Naive thymus-derived CD4-positive, alpha-beta T cell (primary cell): ENCODE data around the gene ERMN. TPM values are rescaled to one million over a fixed set of nuclear protein-coding genes. Genes with fewer than 3 reads are reported as not detected.

Experiments
- ATAC-seq: fragments of 150-1000 bp; cut with Tn5 transposase; 2 replicates; pipeline ENCODE4 v1.10.0; 2021; ENCODE audit warnings: mild to moderate bottlenecking, moderate library complexity
- CTCF ChIA-PET: fragments of 350-600 bp; sonication (Branson Sonifier 250); formaldehyde crosslinking; loops from one replicate; lab custom pipeline; 2021; ENCODE audit warnings: antibody characterized with exemption; lab: Charles Lee
- POLR2A ChIA-PET: fragments of 350-600 bp; sonication (Branson Sonifier 250); formaldehyde crosslinking; loops from one replicate; lab custom pipeline; 2021; ENCODE audit warnings: antibody characterized with exemption, inconsistent platforms; lab: Charles Lee
- DNase-seq, 9 donors: peaks; one replicate each; pipeline versions ENCODE4 v3.0.0 to v3.0.0-alpha.2; 2020 to 2022; ENCODE audit warnings: mixed read lengths in 1 of 9
- H3K27ac ChIP-seq: one replicate; pipeline ENCODE4 v1.7.0; 2013; ENCODE audit warnings: mild to moderate bottlenecking, low read depth, low read length, moderate library complexity
- H3K27me3 ChIP-seq, 2 donors: one replicate each; pipeline ENCODE4 v1.7.0; 2013; ENCODE audit warnings: low read length in 2 of 2, mild to moderate bottlenecking in 2 of 2, moderate library complexity in 2 of 2; ENCODE audit not compliant: control insufficient read depth in 2 of 2, insufficient read depth in 2 of 2
- H3K36me3 ChIP-seq, 3 experiments: 1 replicate in 2 of 3; 2 replicates in 1 of 3; pipeline ENCODE4 v1.7.0; 2013; ENCODE audit warnings: low read length in 3 of 3, mild to moderate bottlenecking in 3 of 3, moderate library complexity in 1 of 3; ENCODE audit not compliant: insufficient read depth in 3 of 3, control insufficient read depth in 2 of 3
- H3K4me1 ChIP-seq, 2 donors: one replicate each; pipeline ENCODE4 v1.7.0; 2013; ENCODE audit warnings: low read length in 2 of 2, mild to moderate bottlenecking in 2 of 2, moderate library complexity in 1 of 2; ENCODE audit not compliant: control insufficient read depth in 2 of 2, insufficient read depth in 2 of 2
- H3K4me3 ChIP-seq: 2 replicates; pipeline ENCODE4 v1.7.0; 2013; ENCODE audit warnings: mild to moderate bottlenecking, low read length
- H3K9me3 ChIP-seq, 3 experiments: 1 replicate in 2 of 3; 2 replicates in 1 of 3; pipeline ENCODE4 v1.7.0; 2013; ENCODE audit warnings: low read length in 3 of 3; ENCODE audit not compliant: control insufficient read depth in 2 of 3
- H3K27ac Mint-ChIP-seq, 9 donors: one replicate each; pipeline ENCODE4 v1.8.0; 2020 to 2022; ENCODE audit warnings: mixed read lengths in 9 of 9, mild to moderate bottlenecking in 8 of 9, moderate library complexity in 5 of 9, inconsistent platforms in 2 of 9
- H3K27me3 Mint-ChIP-seq, 5 donors: one replicate each; pipeline ENCODE4 v1.8.0; 2021 to 2022; ENCODE audit warnings: mixed read lengths in 5 of 5, mild to moderate bottlenecking in 1 of 5
- H3K36me3 Mint-ChIP-seq, 5 donors: one replicate each; pipeline ENCODE4 v1.8.0; 2020 to 2022; ENCODE audit warnings: mixed read lengths in 5 of 5, mild to moderate bottlenecking in 3 of 5, inconsistent platforms in 1 of 5
- H3K4me1 Mint-ChIP-seq, 7 donors: one replicate each; pipeline ENCODE4 v1.8.0; 2020 to 2022; ENCODE audit warnings: mixed read lengths in 7 of 7, mild to moderate bottlenecking in 3 of 7, inconsistent platforms in 1 of 7
- H3K4me3 Mint-ChIP-seq, 10 donors: one replicate each; pipeline ENCODE4 v1.8.0; 2020 to 2022; ENCODE audit warnings: mild to moderate bottlenecking in 10 of 10, mixed read lengths in 10 of 10, moderate library complexity in 6 of 10, inconsistent platforms in 2 of 10
- H3K9me3 Mint-ChIP-seq, 11 donors: one replicate each; pipeline ENCODE4 v1.8.0; 2020 to 2022; ENCODE audit warnings: mixed read lengths in 11 of 11, mild to moderate bottlenecking in 4 of 11, inconsistent platforms in 1 of 11, moderate library complexity in 1 of 11
- intact Hi-C, 2 donors: fragments of 100-400 bp; cut with micrococcal nuclease; formaldehyde crosslinking; loops; one replicate each; pipeline ENCODE4 v1.15.1; 2023
- polyA plus RNA-seq, 2 donors: library from polyadenylated mRNA; unstranded; fragments of 300-500 nt; fragmentation: Illumina TruSeq; gene quantifications; one replicate each; pipeline ENCODE4 v1.2.3, GENCODE V29; 2021
- total RNA-seq, 6 experiments: library from RNA in 5 of 6; stranded (reverse) in 5 of 6; gene quantifications; 1 replicate in 5 of 6; 2 replicates in 1 of 6; pipeline ENCODE4 v1.2.3 and lab custom pipeline; 2021 to 2026

Gene ERMN
- total and polyA plus RNA-seq, 7 experiments from 2014 or later = 0.09 to 17.3 (median 6.0) TPM

DNA sequence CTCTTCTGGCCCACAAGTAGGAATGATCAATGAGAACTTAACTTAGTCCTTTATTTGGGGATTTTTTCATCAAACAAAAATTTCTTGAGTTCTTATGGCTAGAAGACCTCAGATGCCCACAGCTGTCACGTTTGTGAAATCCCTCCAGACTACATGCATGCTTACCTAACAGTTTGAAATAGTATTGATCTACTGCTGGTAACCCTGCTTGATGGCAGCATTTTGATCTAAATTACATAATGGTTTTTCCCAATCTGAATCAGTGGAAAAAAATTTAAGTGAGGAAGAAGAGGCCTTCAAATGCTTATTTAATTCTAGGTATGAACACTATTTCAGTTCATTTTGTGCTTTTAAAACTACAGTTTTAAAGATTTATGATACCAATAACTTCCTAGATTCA, 13.9 kb downstream of the ERMN start:
- peaks cover 0 to 5% of the 10 kb centered on the region in 2 donors for H3K4me1 ChIP-seq
- DNase-seq (no peak), ATAC-seq (no peak)
- no peaks in the 10 kb centered on the region for H3K27me3 ChIP-seq
- no peaks in the 10 kb centered on the region for H3K9me3 Mint-ChIP-seq
- H3K36me3 Mint-ChIP-seq = no peaks in the 10 kb centered on the region
- H3K4me3 Mint-ChIP-seq = no peak overlapping the region
- H3K27ac Mint-ChIP-seq = no peak overlapping the region
- no peaks in the 10 kb centered on the region for H3K9me3 ChIP-seq
- peaks cover 0 to 5% (median 4%) of the 10 kb centered on the region in 5 donors for H3K27me3 Mint-ChIP-seq
- intact Hi-C loops = no loop called here
- H3K4me3 ChIP-seq = no peak overlapping the region
- CTCF ChIA-PET = interaction anchor here (0.5 to 0.7 kb wide), 2 partner anchors 248 to 344 kb away, joined by 3 read pairs; no protein-coding TSS in a partner anchor
- H3K4me1 Mint-ChIP-seq = peaks cover 2 to 9% (median 7%) of the 10 kb centered on the region in 7 donors
- POLR2A ChIA-PET = no interaction called here
- no peak overlapping the region for H3K27ac ChIP-seq
- no peaks in the 10 kb centered on the region for H3K36me3 ChIP-seq

DNA sequence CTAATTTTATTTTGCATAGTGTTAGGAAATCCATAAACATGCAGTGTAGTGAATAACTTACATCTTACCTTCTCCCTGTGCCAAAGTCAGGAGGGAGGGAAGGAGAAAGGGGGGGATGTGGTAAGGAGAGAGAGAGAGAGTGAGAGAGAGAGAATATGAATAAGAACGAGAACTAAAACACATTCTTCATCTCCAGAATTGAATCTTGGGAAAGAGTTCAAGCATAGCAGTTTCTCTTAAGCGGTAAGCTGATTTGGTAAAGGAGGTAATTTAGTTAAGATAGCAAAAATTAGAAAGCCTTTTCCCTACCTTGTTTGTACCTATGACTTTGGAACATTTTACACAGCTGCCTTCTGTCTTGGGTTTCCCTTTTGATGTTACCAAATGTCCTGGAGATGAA, 15.7 kb downstream of the ERMN start:
- no peaks in the 10 kb centered on the region for H3K9me3 Mint-ChIP-seq
- CTCF ChIA-PET = interaction anchor here (1.1 to 1.6 kb wide), 4 partner anchors 8 to 263 kb away, joined by 3 to 4 read pairs (median 3); no protein-coding TSS in a partner anchor
- Histone ChIP-seq H3K27me3 (no peaks in the 10 kb centered on the region), H3K27ac (no peak overlapping the region), H3K4me1 (peaks cover 0 to 9% of the 10 kb centered on the region in 2 donors), H3K9me3 (no peaks in the 10 kb centered on the region), H3K4me3 (no peak overlapping the region), H3K36me3 (no peaks in the 10 kb centered on the region)
- H3K4me1 Mint-ChIP-seq = peaks cover 5 to 18% (median 15%) of the 10 kb centered on the region in 7 donors
- intact Hi-C loops = loop anchor here (1.0 to 10.0 kb wide), 3 partner anchors 8 to 1445 kb away; partner anchors contain the start of gene ACVR1 (in 1 of the 2)
- peaks cover 0 to 4% (median 0%) of the 10 kb centered on the region in 5 donors for H3K27me3 Mint-ChIP-seq
- peak overlapping the region in 1 of 9 donors; percentile 80 for H3K27ac Mint-ChIP-seq
- H3K36me3 Mint-ChIP-seq = no peaks in the 10 kb centered on the region
- ATAC-seq = no peak
- POLR2A ChIA-PET = no interaction called here
- H3K4me3 Mint-ChIP-seq = no peak overlapping the region
- DNase-seq = no peak

DNA sequence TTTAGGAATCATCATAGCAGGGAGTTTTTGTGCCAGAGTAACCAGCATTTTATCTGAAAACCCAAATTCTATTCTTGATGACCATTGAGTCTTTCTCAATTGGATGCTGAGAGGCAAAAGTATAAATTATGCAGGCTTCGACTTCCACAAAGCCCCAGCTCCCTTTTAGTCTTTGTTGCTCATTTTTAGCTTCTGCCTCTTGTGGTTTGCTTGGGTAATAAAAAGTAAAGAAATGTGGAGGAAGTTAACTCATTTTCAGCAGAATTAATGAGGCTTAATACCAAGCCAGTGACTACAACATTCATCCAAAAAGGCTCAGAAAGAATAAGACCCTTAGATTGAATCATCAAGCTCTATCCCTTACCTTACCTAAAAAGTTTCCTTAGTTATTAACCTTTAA, 18.6 kb downstream of the ERMN start:
- Mint-ChIP-seq H3K9me3 (no peaks in the 10 kb centered on the region), H3K27me3 (peaks cover 0 to 6% (median 0%) of the 10 kb centered on the region in 5 donors), H3K4me1 (peaks cover 7 to 33% (median 23%) of the 10 kb centered on the region in 7 donors), H3K27ac (no peak overlapping the region), H3K4me3 (no peak overlapping the region), H3K36me3 (no peaks in the 10 kb centered on the region)
- Histone ChIP-seq H3K9me3 (no peaks in the 10 kb centered on the region), H3K4me3 (no peak overlapping the region), H3K4me1 (peaks cover 0 to 9% of the 10 kb centered on the region in 2 donors), H3K27ac (no peak overlapping the region), H3K36me3 (no peaks in the 10 kb centered on the region), H3K27me3 (no peaks in the 10 kb centered on the region)
- peak in 3 of 9 donors; percentile 17 to 35 (median 26) for DNase-seq
- peak; percentile 49 for ATAC-seq
- intact Hi-C loops = loop anchor here (10.0 kb wide), 2 partner anchors 568 to 1448 kb away; partner anchors contain the start of gene ACVR1 (in 1 of the 2)
- ChIA-PET CTCF (interaction anchor here (0.6 to 6.7 kb wide), 7 partner anchors 19 to 717 kb away, joined by 3 to 73 read pairs (median 7); partner anchors contain the start of gene ERMN), POLR2A (interaction anchor here (0.7 to 1.3 kb wide), 4 partner anchors 80 to 679 kb away, joined by 3 to 5 read pairs (median 3); partner anchors contain the start of gene CYTIP)

DNA sequence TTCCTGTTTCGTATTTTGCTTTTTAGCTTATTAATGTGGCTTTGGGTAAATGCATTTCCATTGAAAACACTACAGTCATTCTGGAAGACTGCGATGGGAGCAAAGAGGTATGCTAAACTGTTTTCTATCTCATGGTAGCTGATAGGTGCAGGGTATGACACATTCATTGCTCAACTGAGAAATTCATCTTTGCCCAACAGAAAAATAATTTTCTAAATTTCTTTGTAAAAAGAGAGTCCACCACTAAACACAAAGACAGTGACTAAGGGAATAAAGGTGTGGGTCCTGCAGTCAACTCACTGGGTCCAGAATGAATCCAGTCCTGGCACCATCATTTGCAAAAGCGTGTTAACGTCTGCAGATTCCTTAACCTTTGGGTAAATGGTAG, 19.9 kb downstream of the ERMN start:
- H3K9me3 Mint-ChIP-seq = no peaks in the 10 kb centered on the region
- peaks cover 0 to 14% (median 0%) of the 10 kb centered on the region in 5 donors for H3K27me3 Mint-ChIP-seq
- no peak overlapping the region for H3K27ac Mint-ChIP-seq
- Histone ChIP-seq H3K9me3 (no peaks in the 10 kb centered on the region), H3K27me3 (no peaks in the 10 kb centered on the region), H3K27ac (no peak overlapping the region), H3K4me1 (peaks cover 0 to 9% of the 10 kb centered on the region in 2 donors), H3K4me3 (no peak overlapping the region), H3K36me3 (no peaks in the 10 kb centered on the region)
- intact Hi-C loops = loop anchor here (10.0 kb wide), 2 partner anchors 569 to 1449 kb away; partner anchors contain the start of gene ACVR1 (in 1 of the 2)
- ChIA-PET POLR2A (interaction anchor here (0.6 to 1.3 kb wide), 3 partner anchors 11 to 130 kb away, joined by 3 read pairs; no protein-coding TSS in a partner anchor), CTCF (interaction anchor here (0.6 to 6.7 kb wide), 9 partner anchors 22 to 1486 kb away, joined by 3 to 73 read pairs (median 7); no protein-coding TSS in a partner anchor)
- ATAC-seq = no peak
- no peaks in the 10 kb centered on the region for H3K36me3 Mint-ChIP-seq
- no peak overlapping the region for H3K4me3 Mint-ChIP-seq
- H3K4me1 Mint-ChIP-seq = peaks cover 7 to 33% (median 23%) of the 10 kb centered on the region in 7 donors
- DNase-seq = no peak

DNA sequence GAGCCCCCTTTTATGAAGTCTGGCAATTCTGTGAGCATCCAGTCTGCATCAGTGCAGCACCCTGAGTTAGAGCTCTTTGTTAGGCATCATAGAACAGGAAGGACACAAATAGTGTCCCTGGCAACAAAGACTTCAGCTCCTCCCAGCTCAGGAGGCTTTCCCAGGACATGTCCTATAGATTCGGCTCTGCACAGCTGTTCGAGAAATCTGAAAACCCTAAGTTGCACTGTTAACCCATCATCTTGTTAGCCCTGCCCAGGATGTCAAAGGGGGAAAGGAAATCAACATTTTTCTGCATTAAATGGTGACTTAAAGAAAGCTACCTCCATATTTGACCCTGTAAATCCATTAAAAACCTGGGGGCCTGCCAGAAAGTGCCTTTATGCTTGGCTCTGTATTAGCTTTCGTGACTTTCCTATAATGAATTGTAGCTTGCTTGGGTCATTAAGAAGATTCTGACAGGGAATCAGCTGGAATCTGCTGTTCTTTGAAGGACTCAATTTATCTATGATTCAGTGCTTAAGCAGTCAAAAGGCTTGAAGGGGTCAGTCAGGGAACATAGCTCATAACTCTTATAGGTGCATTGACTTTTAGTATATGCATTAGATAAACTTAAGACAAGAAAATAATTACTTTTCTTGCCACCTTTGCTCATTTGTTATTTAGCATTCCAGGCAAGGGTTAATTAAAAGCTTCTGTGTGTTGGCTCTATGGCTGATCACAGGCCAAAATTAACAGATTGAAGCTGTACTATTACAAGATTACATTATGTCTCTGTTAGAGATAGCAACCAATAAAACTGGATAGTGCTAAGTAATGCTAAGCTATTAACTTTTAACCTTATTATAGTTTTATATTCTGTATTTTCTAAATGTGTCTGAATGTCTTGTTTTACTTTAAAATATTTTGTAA, 20.6 kb downstream of the ERMN start:
- ATAC-seq (no peak), DNase-seq (no peak)
- no peaks in the 10 kb centered on the region for H3K9me3 ChIP-seq
- no peak overlapping the region for H3K27ac ChIP-seq
- Mint-ChIP-seq H3K9me3 (no peaks in the 10 kb centered on the region), H3K27me3 (peaks cover 0 to 18% (median 0%) of the 10 kb centered on the region in 5 donors), H3K4me1 (peaks cover 7 to 33% (median 23%) of the 10 kb centered on the region in 7 donors), H3K36me3 (no peaks in the 10 kb centered on the region), H3K27ac (peak overlapping the region in 4 of 9 donors; percentile 48 to 95 (median 75)), H3K4me3 (peak overlapping the region in 1 of 10 donors; percentile 2)
- ChIA-PET POLR2A (interaction anchor here (0.6 to 1.3 kb wide), 2 partner anchors 15 to 130 kb away, joined by 3 read pairs; no protein-coding TSS in a partner anchor), CTCF (interaction anchor here (0.5 to 6.7 kb wide), 16 partner anchors 21 to 1486 kb away, joined by 3 to 73 read pairs (median 4); no protein-coding TSS in a partner anchor)
- intact Hi-C loops = loop anchor here (5.0 to 10.0 kb wide), 4 partner anchors 472 to 1450 kb away; partner anchors contain the start of gene ACVR1 (in 1 of the 2)
- H3K27me3 ChIP-seq = no peaks in the 10 kb centered on the region
- H3K36me3 ChIP-seq = no peaks in the 10 kb centered on the region
- H3K4me3 ChIP-seq = no peak overlapping the region
- H3K4me1 ChIP-seq = peaks cover 0 to 9% of the 10 kb centered on the region in 2 donors

DNA sequence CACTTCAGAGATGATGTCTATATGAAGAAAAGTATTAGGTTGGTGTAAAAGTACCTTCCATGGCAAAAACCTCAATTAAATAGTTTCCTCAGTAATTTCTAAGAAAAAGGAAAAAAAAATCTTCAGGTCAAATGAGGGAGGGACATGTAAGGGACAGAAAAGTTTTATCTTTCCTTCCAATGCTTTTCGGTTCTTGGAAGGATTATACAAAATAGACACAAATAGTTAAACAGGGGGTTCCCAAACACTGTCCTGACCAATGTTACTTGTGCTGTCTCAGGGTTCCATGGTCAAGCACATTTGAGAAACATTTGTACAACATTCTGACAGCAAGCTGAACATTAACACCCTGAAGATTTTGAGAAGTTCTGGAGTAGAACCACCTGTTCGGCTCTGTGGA, 22.0 kb downstream of the ERMN start:
- Histone ChIP-seq H3K27me3 (no peaks in the 10 kb centered on the region), H3K4me1 (peaks cover 0 to 9% of the 10 kb centered on the region in 2 donors), H3K27ac (no peak overlapping the region), H3K9me3 (no peaks in the 10 kb centered on the region), H3K36me3 (no peaks in the 10 kb centered on the region), H3K4me3 (no peak overlapping the region)
- ATAC-seq (no peak), DNase-seq (no peak)
- ChIA-PET POLR2A (interaction anchor here (0.6 to 1.5 kb wide), 3 partner anchors 10 to 324 kb away, joined by 3 to 5 read pairs (median 3); no protein-coding TSS in a partner anchor), CTCF (interaction anchor here (0.8 to 6.7 kb wide), 18 partner anchors 24 to 720 kb away, joined by 3 to 73 read pairs (median 10); no protein-coding TSS in a partner anchor)
- Mint-ChIP-seq H3K4me1 (peaks cover 7 to 33% (median 23%) of the 10 kb centered on the region in 7 donors), H3K27me3 (peaks cover 0 to 24% (median 0%) of the 10 kb centered on the region in 5 donors), H3K36me3 (no peaks in the 10 kb centered on the region), H3K4me3 (no peak overlapping the region), H3K9me3 (no peaks in the 10 kb centered on the region), H3K27ac (no peak overlapping the region)
- intact Hi-C loops = loop anchor here (2.0 to 10.0 kb wide), 7 partner anchors 189 to 1451 kb away; partner anchors contain the start of gene ACVR1 (in 1 of the 2)
